OCI-LY3 (cell line): Measurements from ENCODE around the gene IL1RAPL1.

ENCODE experiments used
- H2AFZ ChIP-seq: fragments of 200-600, 300-600 bp; shearing (Covaris generic); 2 replicates; pipeline ENCODE4 v1.6.0; 2014; ENCODE audit warnings: antibody characterized with exemption, low read depth, low read length
- H3K27ac ChIP-seq: fragments of 200-600, 300-600 bp; sonication (generic); 2 replicates; pipeline ENCODE4 v1.5.1; 2014; ENCODE audit warnings: mild to moderate bottlenecking, low read length, moderate library complexity, mixed read lengths
- H3K27me3 ChIP-seq: fragments of 200-600, 300-600 bp; sonication (generic); 2 replicates; pipeline ENCODE4 v1.6.1; 2014; ENCODE audit warnings: low read depth, low read length, mixed read lengths
- H3K36me3 ChIP-seq: fragments of 200-600, 300-600 bp; sonication (generic); replicated peaks from 2 replicates; pipeline ENCODE3; 2014; ENCODE audit warnings: low read depth, low read length, mixed read lengths
- H3K4me1 ChIP-seq: fragments of 300-600, 200-600 bp; sonication (generic); 2 replicates; pipeline ENCODE4 v1.6.1; 2014; ENCODE audit warnings: low read length, mixed read lengths
- H3K4me2 ChIP-seq: fragments of 200-600, 300-600 bp; sonication (generic); 2 replicates; pipeline ENCODE4 v1.6.1; 2014; ENCODE audit warnings: low read length, mixed read lengths
- H3K4me3 ChIP-seq: fragments of 300-600, 200-600 bp; sonication (generic); 2 replicates; pipeline ENCODE4 v1.5.1; 2014; ENCODE audit warnings: antibody characterized with exemption, mild to moderate bottlenecking, low read length, moderate library complexity
- H3K79me2 ChIP-seq: fragments of 300-600, 200-600 bp; shearing (Covaris generic); 2 replicates; pipeline ENCODE4 v1.6.1; 2014; ENCODE audit warnings: mild to moderate bottlenecking, low read length, mixed read lengths
- H3K9ac ChIP-seq: fragments of 300-600, 200-600 bp; shearing (Covaris generic); 2 replicates; pipeline ENCODE4 v1.6.0; 2014; ENCODE audit warnings: mild to moderate bottlenecking, low read length, moderate library complexity
- H3K9me3 ChIP-seq: fragments of 200-600, 300-600 bp; shearing (Covaris generic); 2 replicates; pipeline ENCODE4 v1.6.1; 2014; ENCODE audit warnings: low read length, mixed read lengths; ENCODE audit not compliant: insufficient read depth
- H4K20me1 ChIP-seq: fragments of 200-600, 300-600 bp; sonication (generic); 2 replicates; pipeline ENCODE4 v1.6.1; 2016; ENCODE audit warnings: low read length, mixed read lengths; ENCODE audit not compliant: insufficient read depth
- EZH2phosphoT487 ChIP-seq: fragments of 200-600 bp; shearing (Covaris generic); IDR thresholded peaks from 2 replicates; pipeline ENCODE4 v1.6.1; 2018; ENCODE audit warnings: antibody characterized with exemption, mixed run types, low read depth
- TF ChIP-seq, protein P1 (sequence below): fragments of 200-600, 300-600 bp; sonication (generic); IDR thresholded peaks from 2 replicates; pipeline ENCODE4 v1.5.1; 2014; ENCODE audit warnings: antibody characterized with exemption, low read length, low read depth

IL1RAPL1 gene

DNA sequence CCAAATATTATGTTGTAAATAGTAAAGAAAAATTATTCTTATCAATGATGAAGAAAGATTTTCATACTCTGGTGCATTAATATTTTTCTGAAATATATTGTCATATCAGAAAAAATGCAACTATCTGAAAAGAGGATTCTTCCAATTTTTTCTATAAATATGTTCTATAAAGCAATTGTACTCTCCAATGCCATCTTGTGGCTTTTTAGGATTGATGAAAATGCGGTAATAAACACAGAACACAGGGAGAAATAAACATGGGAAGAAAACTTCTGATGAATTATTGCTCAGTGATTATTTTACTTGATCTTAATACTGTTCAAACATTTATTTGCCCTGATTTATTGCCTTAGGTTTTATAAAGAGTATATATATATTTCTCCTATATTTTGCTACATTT, 215.4 kb downstream of the IL1RAPL1 start:
- H3K27me3 ChIP-seq: no peaks in the 10 kb centered on the region
- no peaks in the 10 kb centered on the region for H4K20me1 ChIP-seq
- no peaks in the 10 kb centered on the region for H3K79me2 ChIP-seq

DNA sequence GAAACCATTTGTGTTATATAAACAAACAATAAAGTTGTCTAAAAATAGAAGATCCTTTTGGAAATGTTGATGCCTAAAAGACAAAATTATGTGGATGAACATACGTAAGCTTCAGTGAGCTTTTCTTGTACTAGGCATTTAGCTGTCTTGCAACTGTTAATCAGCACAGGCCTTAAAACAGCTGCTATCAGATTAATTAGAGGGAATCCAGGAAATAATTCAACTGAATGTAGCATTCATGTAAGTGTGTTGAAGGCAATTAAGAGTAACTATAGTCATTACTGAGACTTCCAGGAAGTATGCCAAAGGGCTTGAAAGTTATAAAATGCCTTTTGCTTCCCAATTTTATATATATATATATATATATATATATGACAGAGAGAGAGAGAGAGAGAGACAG, 248.7 kb downstream of the IL1RAPL1 start:
- H3K4me2 ChIP-seq: no peak overlapping the region

More for the DNA sequence above, 215.4 kb downstream of the IL1RAPL1 start:
- Histone ChIP-seq H3K36me3 (no peaks in the 10 kb centered on the region), H3K4me1 (no peaks in the 10 kb centered on the region), H2AFZ (no peak overlapping the region), H3K9me3 (no peaks in the 10 kb centered on the region), H3K27ac (no peak overlapping the region), H3K4me3 (no peak overlapping the region), H3K4me2 (no peak overlapping the region), H3K9ac (no peak overlapping the region)
- TF ChIP-seq, protein P1, sequence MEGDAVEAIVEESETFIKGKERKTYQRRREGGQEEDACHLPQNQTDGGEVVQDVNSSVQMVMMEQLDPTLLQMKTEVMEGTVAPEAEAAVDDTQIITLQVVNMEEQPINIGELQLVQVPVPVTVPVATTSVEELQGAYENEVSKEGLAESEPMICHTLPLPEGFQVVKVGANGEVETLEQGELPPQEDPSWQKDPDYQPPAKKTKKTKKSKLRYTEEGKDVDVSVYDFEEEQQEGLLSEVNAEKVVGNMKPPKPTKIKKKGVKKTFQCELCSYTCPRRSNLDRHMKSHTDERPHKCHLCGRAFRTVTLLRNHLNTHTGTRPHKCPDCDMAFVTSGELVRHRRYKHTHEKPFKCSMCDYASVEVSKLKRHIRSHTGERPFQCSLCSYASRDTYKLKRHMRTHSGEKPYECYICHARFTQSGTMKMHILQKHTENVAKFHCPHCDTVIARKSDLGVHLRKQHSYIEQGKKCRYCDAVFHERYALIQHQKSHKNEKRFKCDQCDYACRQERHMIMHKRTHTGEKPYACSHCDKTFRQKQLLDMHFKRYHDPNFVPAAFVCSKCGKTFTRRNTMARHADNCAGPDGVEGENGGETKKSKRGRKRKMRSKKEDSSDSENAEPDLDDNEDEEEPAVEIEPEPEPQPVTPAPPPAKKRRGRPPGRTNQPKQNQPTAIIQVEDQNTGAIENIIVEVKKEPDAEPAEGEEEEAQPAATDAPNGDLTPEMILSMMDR: peak; percentile 17; the same call in 1 of the 2 replicates
- TF ChIP-seq EZH2phosphoT487: no peak

DNA sequence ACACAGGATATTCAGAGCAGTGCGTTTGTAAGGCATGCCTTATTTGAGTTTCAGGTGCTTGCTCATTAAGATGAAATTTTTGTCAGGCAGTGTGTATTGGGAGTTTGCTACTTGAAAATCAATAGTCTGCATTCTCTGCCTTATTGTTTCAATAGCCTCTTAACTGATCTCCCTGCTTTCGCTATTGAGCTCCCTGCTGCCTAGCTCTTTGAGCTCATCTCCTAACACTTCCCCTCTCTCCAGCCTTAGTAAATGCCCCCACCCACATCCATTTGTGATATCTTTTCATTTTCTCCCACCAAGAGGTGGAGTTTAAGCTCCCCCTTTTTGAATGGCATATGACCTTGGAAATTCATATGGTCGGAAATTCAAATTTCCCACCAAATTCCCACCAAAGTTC, 256.6 kb downstream of the IL1RAPL1 start:
- H4K20me1 ChIP-seq: no peaks in the 10 kb centered on the region
- H3K27me3 ChIP-seq: no peaks in the 10 kb centered on the region
- H3K4me2 ChIP-seq: no peak overlapping the region
- no peak overlapping the region for H3K9ac ChIP-seq
- H3K79me2 ChIP-seq: no peaks in the 10 kb centered on the region
- H3K4me3 ChIP-seq: no peak overlapping the region
- no peaks in the 10 kb centered on the region for H3K36me3 ChIP-seq
- H3K27ac ChIP-seq: no peak overlapping the region
- no peak overlapping the region for H2AFZ ChIP-seq
- TF ChIP-seq EZH2phosphoT487: no peak
- TF ChIP-seq, protein P1: no peak
- H3K9me3 ChIP-seq: no peaks in the 10 kb centered on the region
- H3K4me1 ChIP-seq: peaks cover 5% of the 10 kb centered on the region

More for the DNA sequence above, 248.7 kb downstream of the IL1RAPL1 start:
- no peaks in the 10 kb centered on the region for H3K36me3 ChIP-seq
- H4K20me1 ChIP-seq: no peaks in the 10 kb centered on the region
- H3K9ac ChIP-seq: no peak overlapping the region
- H3K9me3 ChIP-seq: no peaks in the 10 kb centered on the region
- no peaks in the 10 kb centered on the region for H3K79me2 ChIP-seq
- no peaks in the 10 kb centered on the region for H3K27me3 ChIP-seq
- no peak overlapping the region for H2AFZ ChIP-seq
- H3K27ac ChIP-seq: no peak overlapping the region
- TF ChIP-seq, protein P1: no peak
- TF ChIP-seq EZH2phosphoT487: no peak
- no peak overlapping the region for H3K4me3 ChIP-seq
- H3K4me1 ChIP-seq: no peaks in the 10 kb centered on the region

DNA sequence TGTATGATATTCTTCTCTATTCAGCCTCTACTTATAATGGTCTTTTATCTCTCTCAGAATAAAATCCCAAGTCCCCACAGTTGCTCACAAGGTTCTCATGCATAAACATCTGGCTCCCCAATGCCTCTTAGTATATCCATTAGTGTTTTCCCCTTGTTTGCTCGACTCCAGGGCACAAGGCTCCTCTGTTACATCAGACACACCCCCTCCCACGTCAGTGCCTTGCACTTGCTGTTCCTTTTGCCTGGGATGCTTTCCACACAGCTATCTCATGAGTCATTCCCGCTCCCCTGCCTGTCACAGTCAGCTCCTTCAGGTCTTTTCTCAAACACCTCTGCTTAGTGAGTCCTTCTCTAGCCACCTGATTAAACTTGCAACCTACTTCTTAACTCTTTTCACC, 260.2 kb downstream of the IL1RAPL1 start:
- Histone ChIP-seq H3K27ac (no peak overlapping the region), H3K4me2 (no peak overlapping the region), H4K20me1 (no peaks in the 10 kb centered on the region), H3K4me1 (peaks cover 9% of the 10 kb centered on the region), H3K79me2 (no peaks in the 10 kb centered on the region), H2AFZ (no peak overlapping the region), H3K27me3 (no peaks in the 10 kb centered on the region), H3K36me3 (no peaks in the 10 kb centered on the region), H3K4me3 (no peak overlapping the region), H3K9ac (no peak overlapping the region), H3K9me3 (no peaks in the 10 kb centered on the region)
- TF ChIP-seq, protein P1: no peak
- TF ChIP-seq EZH2phosphoT487: no peak
